CD4-positive, alpha-beta T cell treated with Interleukin-4 for 4 hours (primary cell): ENCODE data around the gene ZNF485.
"Not testable (repeated sequence)": the region's sequence is repeated elsewhere in the genome, so short reads cannot be mapped to it uniquely, and the experiment has no call there.

Experiments used
- DNase-seq: peaks from one replicate; pipeline ENCODE4 v3.0.0-alpha.2; 2020

ZNF485 gene

DNA sequence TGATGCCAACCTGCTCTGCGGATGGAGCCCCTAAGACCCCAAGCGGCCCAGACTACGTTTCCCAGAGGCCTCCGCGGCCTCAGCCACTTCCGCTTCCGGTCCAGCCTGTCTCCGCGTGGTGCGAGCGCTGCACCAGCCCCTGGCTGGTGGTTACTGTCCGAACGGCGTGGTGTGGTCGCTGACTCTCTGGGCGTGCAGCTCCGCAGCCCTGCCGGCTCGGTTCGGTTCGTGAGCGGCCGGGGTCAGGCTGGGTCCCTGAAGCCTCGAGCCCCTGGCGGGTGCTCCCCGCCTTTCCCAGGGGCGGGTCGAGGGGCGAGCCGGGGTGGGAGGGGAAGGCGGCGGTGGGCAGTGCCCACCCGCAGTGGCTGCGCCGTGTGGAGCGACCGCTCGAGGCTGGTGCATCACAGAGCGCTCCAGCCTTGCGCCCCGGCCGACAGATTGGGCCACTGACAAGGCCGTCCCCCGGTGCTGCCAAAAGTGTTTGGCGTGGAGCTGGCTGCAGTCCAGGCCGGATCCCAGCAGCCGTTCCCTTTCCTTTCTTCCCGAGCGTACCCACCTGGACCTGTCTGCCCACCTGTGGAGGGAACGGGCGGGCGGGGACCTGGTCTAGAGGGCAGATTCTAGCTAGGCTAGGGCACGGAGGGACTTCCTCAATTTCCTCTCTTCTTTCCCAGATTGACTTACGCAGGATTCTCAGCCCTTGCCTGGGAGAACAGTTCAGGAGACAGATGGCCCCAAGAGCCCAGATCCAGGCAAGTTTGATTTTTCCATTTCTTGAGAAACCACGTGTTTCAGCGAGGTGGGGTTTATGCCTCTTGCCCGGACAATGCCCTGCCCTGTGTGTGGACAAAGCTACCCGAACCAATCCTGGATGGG lies at the start of gene ZNF485:
Gene ZNF485, plus strand, starts transcription at position 116 of the 876 bp plus-strand sequence. Its CDS starts 613 bp downstream, at position 729.
- DNase-seq: peak; percentile 62

- no peak for DNase-seq
Measured at GRCh38 chr10:43557214-43557613, 49.0 kb upstream of the ZNF485 start.

GRCh38 chr10:43569681-43570080 lies 36.6 kb upstream of the ZNF485 start:
- no peak for DNase-seq

- DNase-seq: no peak
Measured at GRCh38 chr10:43570971-43571370, 35.3 kb upstream of the ZNF485 start.

DNA sequence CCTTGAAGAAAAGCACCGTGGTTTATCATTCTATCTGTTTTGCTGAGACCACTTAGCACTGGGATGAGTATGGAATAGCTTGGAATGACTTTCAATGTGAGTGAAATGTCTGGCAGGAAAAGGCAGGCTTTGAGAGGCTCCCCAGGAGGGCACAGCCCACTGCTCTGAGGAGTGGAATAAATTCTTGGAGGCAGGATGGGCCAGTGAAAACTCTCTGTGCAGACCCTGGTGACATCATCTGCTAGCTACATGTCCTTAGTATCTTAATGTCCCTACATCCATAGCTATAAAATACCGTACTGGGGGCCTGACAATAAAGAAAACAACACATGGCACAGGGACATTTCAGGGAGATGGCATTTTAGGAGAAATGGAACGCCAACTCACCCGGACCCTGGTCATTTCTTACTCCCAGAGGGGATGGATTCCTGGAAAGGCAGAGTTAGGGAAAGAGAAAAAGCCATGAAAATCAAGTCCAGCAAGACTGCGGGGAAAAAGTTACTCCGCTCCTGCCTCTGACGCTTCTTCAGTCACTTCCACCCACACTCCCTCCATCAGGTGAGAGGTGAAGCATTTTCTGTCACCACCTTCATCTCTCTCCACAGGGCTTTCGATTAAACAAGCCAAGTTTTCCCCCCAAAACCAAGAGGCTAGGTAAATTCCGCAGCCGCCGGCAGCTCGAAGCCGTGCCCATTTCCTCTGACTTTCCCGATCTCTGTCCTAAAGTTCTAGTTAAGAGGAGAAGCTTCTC lies 32.8 kb upstream of the ZNF485 start:
- DNase-seq: no peak

DNA sequence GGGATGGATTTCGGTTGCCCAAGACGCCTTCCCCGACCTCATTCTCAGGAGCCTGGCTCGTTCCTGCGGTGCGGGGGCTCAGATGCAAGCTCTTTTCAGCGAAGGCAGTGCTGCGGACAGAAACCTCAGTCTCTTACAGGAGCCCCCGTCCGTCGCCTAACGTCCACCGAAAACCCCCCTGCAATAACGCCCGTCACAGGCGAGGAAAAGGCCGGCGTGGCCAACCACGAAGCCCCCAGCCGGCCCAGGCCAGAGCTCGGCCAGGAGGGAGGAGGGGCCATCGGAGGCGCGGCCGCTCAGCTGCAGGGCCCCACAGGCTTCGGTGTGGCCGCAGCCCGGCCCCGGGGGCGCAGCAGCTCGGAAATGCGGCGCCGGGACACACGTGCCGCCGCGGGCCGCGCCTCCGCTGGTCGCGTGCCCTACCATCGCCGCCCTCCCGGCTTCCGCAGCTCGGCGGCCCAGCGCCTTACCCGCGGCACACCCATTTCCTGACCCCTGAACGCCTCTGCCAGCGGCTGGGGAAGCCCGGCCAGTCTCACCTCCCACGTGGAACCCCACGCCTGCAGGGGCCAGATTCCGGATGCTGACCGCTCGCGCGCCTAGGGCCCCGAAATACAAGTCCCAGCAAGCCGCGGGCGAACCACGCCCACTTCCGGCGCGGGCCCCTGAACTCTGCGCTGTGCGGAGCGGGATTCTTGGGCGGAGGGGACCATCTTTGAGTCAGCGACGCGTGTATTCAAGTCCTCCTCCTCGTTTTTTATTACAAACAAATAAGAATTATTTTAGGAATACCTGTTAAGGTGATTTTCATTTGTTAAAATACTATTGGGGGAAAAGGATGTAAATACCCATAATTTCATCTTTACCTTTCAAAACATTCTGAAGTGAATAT lies 32.0 kb upstream of the ZNF485 start, which contains the start of gene ZNF239:
Gene ZNF239, minus strand, starts transcription at position 616 of the 892 bp plus-strand sequence. CDS start 16,537 bp downstream, outside the sequence.
- peak; percentile 84 for DNase-seq

DNA sequence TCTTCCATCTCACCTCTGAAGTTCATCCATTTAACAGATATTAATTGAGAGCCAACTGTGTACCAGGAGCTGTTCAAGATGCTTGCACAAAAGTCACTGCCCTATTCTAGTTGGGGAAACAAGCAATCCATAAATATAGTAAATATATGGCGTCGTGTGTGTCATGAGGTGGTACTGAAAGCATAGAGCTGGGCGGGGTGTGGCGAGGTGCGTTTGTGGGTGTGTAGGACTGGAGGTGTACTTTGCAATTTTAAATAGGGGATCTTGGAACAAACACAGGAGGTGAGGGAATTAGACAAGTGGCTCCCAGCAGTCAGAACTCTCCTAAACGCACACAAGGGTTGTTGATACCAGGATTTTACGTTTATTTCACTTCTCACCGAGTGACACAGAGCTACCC lies 31.3 kb upstream of the ZNF485 start:
- DNase-seq: no peak

GRCh38 chr10:43576062-43576461 lies 30.2 kb upstream of the ZNF485 start:
- DNase-seq: no peak

GRCh38 chr10:43576580-43576979 lies 29.7 kb upstream of the ZNF485 start:
- DNase-seq: no peak

DNA sequence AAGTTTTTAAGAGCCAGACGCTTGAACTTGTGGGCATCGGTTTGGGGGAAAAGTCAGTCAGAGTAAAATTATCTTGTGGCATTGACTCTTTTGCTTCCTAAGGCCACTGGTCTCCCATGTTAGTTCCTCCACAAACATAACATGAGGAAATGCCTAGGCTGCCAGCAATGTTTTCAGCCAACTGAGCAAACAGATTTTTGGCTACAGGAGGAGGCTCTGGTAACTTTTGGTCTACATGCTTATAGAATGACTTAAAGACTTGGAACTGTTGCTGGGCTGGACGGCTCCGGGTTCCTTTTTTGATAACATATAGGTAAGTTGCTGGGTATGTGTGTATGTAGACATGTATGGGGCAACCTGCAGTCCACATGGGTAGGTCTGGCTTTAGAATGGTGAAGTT lies 22.2 kb upstream of the ZNF485 start:
- DNase-seq: no peak

GRCh38 chr10:43585046-43585445 lies 21.2 kb upstream of the ZNF485 start:
- no peak for DNase-seq

GRCh38 chr10:43585981-43586729 lies 20.1 kb upstream of the ZNF485 start:
- no peak for DNase-seq

DNA sequence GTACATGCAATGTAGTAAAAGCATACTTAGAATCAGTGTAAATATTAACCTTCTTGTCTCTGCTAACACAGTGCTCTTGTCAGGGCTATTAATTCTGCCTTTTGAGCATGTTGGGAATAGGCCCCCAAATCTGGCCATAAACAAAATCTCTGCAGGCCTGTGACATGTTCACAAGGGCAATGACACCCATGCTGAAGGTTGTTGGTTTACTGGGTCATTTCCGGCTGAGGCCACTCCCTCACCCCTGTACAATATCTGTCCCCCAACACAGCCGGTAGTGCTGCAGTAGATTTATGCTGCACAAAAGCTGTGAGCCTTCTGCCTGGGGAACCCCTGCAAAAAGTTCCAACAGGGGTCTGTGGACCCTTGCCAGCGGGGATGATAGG lies 19.5 kb upstream of the ZNF485 start:
- DNase-seq: not testable (repeated sequence)

DNA sequence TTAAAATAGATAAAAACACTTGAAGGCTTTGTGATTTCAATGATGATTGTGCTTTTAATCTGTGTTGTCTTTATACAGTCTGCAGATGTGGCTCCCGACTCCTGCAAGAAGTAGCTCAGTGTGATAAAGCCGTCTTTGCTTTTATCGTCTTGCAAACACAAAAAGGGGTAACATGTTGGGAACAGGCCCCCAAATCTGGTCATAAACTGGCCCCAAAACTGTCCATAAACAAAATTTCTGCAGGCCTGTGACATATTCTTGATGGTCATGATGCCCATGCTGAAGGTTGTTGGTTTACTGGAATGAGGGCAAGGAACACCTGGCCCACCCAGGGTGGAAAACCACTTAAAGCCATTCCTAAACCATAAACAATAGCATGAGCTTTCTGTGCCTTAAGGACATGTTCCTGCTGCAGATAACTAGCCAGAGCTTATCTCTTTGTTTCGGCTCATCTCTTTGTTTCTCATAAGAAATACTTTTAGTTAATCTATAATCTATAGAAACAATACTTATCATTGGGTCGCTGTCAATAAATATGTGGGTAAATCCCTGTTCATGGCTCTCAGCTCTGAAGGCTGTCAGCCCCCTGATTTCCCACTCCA lies 14.8 kb upstream of the ZNF485 start:
- DNase-seq: no peak

GRCh38 chr10:43594944-43595589 lies 11.2 kb upstream of the ZNF485 start:
- peak; percentile 56 for DNase-seq

DNA sequence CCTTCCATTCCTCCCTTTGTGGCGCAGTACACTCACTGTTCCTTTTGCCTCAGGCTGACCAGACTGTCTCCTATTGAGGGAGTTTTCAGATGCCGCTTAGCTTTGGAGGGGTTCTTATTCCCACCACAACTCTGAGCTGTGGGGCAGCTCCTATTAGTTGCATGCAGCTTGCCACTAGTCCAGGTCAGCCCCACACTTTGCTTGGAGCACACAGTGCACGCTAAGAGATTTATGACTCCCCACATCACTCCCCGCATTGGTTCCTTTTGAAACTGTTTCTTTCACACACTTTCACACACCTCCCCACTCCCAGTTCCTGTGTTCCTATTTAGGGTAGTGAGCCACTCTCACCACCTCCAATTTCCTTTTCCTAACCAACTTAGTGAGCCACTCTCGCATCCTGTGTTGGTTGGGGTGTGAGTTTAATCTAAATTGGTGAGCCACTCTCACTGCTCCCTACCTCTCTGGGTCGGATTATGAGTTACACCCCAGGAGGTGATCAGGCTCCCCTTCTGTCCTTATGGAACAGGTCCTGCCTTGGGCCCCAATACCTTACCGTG lies 10.4 kb upstream of the ZNF485 start:
- peak; percentile 35 for DNase-seq

GRCh38 chr10:43596546-43596945 lies 9.7 kb upstream of the ZNF485 start:
- DNase-seq: no peak

DNA sequence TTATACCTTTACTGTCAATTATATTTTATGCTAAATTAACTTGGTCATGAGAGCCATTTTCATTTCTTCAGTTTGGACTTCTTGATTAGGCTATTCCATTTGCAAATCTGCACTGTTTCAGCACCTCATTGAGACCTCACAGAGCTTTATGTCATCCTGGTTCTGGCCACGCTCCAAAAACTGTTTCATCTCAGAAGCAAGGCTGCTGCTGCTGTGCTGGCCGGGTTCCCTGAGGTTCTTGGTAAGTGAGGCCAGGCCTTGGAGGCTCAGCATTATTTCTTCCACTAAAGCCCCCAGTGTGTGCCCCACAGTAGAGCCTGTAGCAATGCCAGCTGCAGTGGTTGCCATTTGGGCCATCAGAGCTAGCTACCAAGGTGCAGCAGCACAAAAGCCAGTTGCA lies 7.8 kb upstream of the ZNF485 start:
- DNase-seq: no peak

GRCh38 chr10:43599333-43599732 lies 6.9 kb upstream of the ZNF485 start:
- DNase-seq: no peak

- DNase-seq: not testable (repeated sequence)
Measured at GRCh38 chr10:43601576-43601975, 4.7 kb upstream of the ZNF485 start.

DNA sequence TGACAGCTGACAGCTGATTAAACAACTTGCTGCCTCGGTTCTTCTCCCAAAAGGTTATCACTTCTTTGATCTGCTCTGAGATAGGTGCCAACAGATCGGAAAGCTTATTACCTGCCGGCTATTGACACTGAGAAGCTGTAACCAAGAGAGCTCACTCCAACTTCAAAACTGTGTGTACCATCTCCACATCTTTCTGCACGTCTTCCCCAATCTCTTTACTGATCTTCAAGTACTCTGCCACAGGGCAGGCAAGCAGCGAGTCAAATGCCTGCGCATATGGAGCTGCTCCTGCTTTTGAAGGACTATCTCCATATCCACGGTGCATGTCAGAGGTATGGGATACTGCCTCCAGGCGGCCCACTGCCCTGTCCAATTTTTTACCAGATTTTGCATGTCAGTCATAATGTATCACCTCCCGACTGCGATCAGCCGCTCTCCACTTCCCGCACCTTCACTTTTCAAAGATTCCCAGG lies 352 bp upstream of the ZNF485 start:
- no peak for DNase-seq
